ENCODE results near the gene IQSEC1.

DNA sequence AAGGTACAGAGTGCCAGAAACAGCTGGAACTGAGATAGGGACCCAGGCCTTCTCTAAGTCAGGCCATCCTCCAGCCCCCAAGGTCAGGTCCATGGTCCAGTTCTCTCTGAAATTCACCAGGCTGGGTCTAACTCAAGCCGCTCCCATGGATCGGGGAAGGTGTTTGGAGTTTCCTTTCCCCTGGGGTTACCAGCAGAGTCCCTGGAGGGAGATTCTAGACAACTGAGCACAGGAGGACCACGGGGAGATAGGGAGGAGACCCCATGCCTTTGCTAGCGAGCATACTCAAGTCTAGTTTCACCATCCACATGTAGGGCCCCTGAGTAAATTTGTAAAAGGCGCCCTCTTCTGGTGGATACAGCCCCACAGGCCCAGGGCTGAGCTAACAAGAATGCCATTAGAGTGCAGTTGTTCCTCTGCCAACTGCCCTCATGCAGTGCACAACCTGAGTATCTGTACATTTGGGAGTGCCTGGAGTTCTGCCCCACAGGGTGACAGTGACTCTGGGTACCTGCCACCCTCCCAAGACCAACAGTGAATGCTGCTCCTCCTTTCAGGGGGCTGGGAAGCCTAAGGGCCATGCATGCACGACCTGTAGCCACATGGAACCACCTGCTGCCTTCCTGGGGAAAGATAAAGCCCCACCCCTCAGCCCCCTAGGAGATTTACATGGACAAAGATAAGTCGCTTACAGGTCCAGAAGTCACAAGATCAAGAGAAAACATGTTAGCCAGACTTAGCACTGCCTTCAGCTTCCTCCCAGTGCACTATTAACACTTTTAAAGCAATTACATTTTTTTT is 89.0 kb downstream of the IQSEC1 start:
- TF ChIP-seq EGR1 (IDR thresholded peaks at IDR 0.05) = no peak
- no peak for TF ChIP-seq CREB1 (IDR thresholded peaks at IDR 0.05; ENCODE audit: low read depth)
- no peak for TF ChIP-seq REST (IDR thresholded peaks at IDR 0.05; ENCODE audit: low read depth)
- no peak for TF ChIP-seq ZBTB7A (IDR thresholded peaks at IDR 0.05; ENCODE audit: low read depth)
- peak; percentile 81 for TF ChIP-seq RAD21 (IDR thresholded peaks at IDR 0.05; ENCODE audit: low read depth)
- TF ChIP-seq CEBPB (IDR thresholded peaks at IDR 0.05) = no peak
- no peak for TF ChIP-seq MAX (IDR thresholded peaks at IDR 0.05)
- no peak for TF ChIP-seq EP300 (IDR thresholded peaks at IDR 0.05; ENCODE audit: borderline replicate concordance)
- no peak for TF ChIP-seq TAF1 (IDR thresholded peaks at IDR 0.05; ENCODE audit: low read depth)
- peak; percentile 31; the same call in 1 of the 2 replicates for TF ChIP-seq NFIC (IDR thresholded peaks at IDR 0.05)
- TF ChIP-seq TCF12 (IDR thresholded peaks at IDR 0.05; ENCODE audit: low read depth) = no peak
- no peak for TF ChIP-seq USF1 (IDR thresholded peaks at IDR 0.05)
- 0 out of 2 replicates have a peak, but pooled peaks have one; percentile 6 for TF ChIP-seq TEAD4 (IDR thresholded peaks at IDR 0.05)

Data from Ishikawa (cell line).